ENCODE data around the gene NR6A1. TPM values are rescaled to one million over a fixed set of nuclear protein-coding genes. Genes with fewer than 3 reads are reported as not detected.

NR6A1 gene
- total and polyA plus RNA-seq, 2 of the 13 experiments (the other 11 are each of a cell fraction or from before 2014, with no cell fraction given): 28.1 to 31.5 TPM

DNA sequence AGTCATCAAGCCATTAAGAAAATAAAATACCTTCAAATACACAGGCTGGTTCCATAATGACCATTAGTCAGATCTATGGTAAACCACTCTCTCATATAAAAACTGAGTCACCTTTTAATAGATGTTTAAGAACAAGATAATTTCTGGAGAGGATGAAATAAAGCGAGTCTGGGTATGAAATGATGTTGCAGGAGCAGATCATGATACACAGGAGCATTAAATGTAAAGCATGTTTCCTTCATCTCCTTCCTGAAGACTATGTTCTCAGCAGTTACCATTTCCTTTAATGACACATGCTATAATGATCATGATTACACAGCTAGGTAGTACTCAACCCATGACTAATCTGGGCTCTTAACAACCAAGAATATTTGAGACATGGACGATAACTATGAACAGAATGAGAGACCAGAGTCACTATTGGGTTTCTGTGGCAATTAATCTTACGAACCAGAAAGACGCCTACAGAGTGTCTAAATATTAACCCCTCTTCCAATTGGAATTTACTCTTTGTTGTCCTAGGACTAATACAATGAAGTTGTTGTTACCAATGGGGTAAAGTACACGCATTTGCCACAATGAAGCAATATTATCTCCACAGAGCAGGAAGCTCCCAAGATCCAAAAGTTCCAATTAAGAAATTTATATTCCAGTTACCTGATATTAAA lies 105.6 kb downstream of the NR6A1 start (continued):
- TF ChIP-seq ZNF256 (CRISPR knock-in tag; conservative IDR thresholded peaks at IDR 0.05) (no peak), YY1 (IDR thresholded peaks at IDR 0.05; ENCODE audit: insufficient read depth, insufficient replicate concordance, low read depth, low read length) (no peak), MAZ (IDR thresholded peaks at IDR 0.05; ENCODE audit: borderline replicate concordance, low read depth, low read length) (no peak), MAZ (CRISPR knock-in tag; IDR thresholded peaks at IDR 0.05; ENCODE audit: low read depth) (no peak), ZNF788 (CRISPR knock-in tag; IDR thresholded peaks at IDR 0.05; ENCODE audit: borderline replicate concordance) (no peak), ZNF782 (CRISPR knock-in tag; IDR thresholded peaks at IDR 0.05; ENCODE audit: borderline replicate concordance) (no peak), EED (CRISPR knock-in tag; IDR thresholded peaks at IDR 0.05) (no peak), ZFP1 (CRISPR knock-in tag; IDR thresholded peaks at IDR 0.05) (no peak), MZF1 (CRISPR knock-in tag; IDR thresholded peaks at IDR 0.05; ENCODE audit: borderline replicate concordance) (no peak), GFI1 (CRISPR knock-in tag; IDR thresholded peaks at IDR 0.05; ENCODE audit: borderline replicate concordance) (0 out of 2 replicates have a peak, but pooled peaks have one; percentile 41), ZSCAN21 (CRISPR knock-in tag; IDR thresholded peaks at IDR 0.05; ENCODE audit: borderline replicate concordance) (no peak), SP5 (CRISPR knock-in tag; IDR thresholded peaks at IDR 0.05; ENCODE audit: borderline replicate concordance, low read depth) (no peak), THYN1 (CRISPR knock-in tag; IDR thresholded peaks at IDR 0.05; ENCODE audit: borderline replicate concordance, low read depth) (no peak), ARHGAP35 (CRISPR knock-in tag; IDR thresholded peaks at IDR 0.05; ENCODE audit: borderline replicate concordance) (no peak)
- TF ChIP-seq, protein P1, sequence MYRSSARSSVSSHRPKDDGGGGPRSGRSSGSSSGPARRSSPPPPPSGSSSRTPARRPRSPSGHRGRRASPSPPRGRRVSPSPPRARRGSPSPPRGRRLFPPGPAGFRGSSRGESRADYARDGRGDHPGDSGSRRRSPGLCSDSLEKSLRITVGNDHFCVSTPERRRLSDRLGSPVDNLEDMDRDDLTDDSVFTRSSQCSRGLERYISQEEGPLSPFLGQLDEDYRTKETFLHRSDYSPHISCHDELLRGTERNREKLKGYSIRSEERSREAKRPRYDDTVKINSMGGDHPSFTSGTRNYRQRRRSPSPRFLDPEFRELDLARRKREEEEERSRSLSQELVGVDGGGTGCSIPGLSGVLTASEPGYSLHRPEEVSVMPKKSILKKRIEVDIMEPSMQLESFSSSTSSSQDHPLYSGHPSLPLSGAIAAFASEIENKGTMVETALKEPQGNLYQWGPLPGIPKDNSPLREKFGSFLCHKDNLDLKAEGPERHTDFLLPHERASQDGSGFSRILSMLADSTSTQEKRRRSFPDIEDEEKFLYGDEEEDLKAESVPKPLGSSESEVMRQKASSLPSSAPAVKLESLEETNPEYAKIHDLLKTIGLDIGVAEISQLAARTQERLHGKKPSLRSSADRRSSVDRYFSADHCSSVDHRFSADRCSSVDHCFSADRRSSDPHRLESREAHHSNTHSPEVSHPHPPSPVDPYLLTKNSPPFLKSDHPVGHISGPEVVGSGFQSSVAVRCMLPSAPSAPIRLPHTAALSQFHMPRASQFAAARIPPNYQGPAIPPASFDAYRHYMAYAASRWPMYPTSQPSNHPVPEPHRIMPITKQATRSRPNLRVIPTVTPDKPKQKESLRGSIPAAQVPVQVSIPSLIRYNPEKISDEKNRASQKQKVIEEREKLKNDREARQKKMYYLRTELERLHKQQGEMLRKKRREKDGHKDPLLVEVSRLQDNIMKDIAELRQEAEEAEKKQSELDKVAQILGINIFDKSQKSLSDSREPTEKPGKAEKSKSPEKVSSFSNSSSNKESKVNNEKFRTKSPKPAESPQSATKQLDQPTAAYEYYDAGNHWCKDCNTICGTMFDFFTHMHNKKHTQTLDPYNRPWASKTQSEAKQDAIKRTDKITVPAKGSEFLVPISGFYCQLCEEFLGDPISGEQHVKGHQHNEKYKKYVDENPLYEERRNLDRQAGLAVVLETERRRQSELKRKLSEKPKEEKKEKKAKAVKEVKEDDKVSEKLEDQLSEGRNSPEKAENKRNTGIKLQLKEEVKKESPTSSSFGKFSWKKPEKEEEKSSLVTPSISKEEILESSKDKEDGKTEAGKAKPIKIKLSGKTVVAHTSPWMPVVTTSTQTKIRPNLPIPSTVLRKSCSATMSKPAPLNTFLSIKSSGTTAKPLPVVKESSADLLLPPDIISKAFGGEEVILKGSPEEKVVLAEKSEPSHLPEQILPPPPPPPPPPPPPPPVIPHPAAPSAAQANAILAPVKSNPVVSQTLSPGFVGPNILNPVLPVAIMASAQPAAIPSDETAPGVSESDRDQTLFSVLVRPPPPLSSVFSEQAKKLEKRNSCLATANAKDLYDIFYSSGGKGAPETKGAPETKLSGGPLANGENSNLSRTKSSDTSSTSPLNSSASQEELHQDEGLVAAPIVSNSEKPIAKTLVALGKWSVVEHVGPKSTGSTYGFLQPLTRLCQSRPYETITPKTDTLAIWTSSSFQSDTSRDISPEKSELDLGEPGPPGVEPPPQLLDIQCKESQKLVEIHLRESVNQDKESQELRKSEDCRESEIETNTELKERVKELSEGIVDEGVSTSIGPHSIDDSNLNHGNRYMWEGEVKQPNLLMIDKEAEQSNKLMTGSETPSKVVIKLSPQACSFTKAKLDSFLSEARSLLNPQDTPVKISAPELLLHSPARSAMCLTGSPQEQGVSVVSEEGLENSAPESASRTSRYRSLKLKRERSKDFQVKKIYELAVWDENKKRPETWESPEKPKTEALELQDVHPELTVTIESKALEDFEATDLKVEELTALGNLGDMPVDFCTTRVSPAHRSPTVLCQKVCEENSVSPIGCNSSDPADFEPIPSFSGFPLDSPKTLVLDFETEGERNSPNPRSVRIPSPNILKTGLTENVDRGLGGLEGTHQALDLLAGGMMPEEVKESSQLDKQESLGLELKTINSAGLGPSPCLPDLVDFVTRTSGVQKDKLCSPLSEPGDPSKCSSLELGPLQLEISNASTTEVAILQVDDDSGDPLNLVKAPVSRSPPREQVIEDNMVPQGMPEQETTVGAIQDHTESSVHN (CRISPR knock-in tag; IDR thresholded peaks at IDR 0.05): no peak
- TF ChIP-seq, protein P2, sequence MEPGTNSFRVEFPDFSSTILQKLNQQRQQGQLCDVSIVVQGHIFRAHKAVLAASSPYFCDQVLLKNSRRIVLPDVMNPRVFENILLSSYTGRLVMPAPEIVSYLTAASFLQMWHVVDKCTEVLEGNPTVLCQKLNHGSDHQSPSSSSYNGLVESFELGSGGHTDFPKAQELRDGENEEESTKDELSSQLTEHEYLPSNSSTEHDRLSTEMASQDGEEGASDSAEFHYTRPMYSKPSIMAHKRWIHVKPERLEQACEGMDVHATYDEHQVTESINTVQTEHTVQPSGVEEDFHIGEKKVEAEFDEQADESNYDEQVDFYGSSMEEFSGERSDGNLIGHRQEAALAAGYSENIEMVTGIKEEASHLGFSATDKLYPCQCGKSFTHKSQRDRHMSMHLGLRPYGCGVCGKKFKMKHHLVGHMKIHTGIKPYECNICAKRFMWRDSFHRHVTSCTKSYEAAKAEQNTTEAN (CRISPR knock-in tag; conservative IDR thresholded peaks at IDR 0.05): no peak
- TF ChIP-seq, protein P3, sequence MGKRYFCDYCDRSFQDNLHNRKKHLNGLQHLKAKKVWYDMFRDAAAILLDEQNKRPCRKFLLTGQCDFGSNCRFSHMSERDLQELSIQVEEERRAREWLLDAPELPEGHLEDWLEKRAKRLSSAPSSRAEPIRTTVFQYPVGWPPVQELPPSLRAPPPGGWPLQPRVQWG (CRISPR knock-in tag; IDR thresholded peaks at IDR 0.05; ENCODE audit: borderline replicate concordance, low read depth): no peak
- TF ChIP-seq, protein P4, sequence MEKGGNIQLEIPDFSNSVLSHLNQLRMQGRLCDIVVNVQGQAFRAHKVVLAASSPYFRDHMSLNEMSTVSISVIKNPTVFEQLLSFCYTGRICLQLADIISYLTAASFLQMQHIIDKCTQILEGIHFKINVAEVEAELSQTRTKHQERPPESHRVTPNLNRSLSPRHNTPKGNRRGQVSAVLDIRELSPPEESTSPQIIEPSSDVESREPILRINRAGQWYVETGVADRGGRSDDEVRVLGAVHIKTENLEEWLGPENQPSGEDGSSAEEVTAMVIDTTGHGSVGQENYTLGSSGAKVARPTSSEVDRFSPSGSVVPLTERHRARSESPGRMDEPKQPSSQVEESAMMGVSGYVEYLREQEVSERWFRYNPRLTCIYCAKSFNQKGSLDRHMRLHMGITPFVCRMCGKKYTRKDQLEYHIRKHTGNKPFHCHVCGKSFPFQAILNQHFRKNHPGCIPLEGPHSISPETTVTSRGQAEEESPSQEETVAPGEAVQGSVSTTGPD (CRISPR knock-in tag; IDR thresholded peaks at IDR 0.05): no peak
